ENCODE data around the gene CRY1.
"Not testable (repeated sequence)": the region's sequence is repeated elsewhere in the genome, so short reads cannot be mapped to it uniquely, and the experiment has no call there.

Gene CRY1

GRCh38 chr12:107092669-107093416 lies 506 bp downstream of the CRY1 start:
- Histone ChIP-seq H3K9me3 (ENCODE audit: control insufficient read depth, insufficient read depth, low read length) (peaks cover 6% of the 10 kb centered on the region; the same call in 1 of the 2 replicates), H3K36me3 (ENCODE audit: control insufficient read depth, insufficient read depth, low read length) (no peaks in the 10 kb centered on the region), H3K27ac (ENCODE audit: low read depth, low read length) (peak overlapping the region; percentile 99), H3K27me3 (ENCODE audit: control insufficient read depth, insufficient read depth, low read length) (no peaks in the 10 kb centered on the region), H3K4me1 (ENCODE audit: control insufficient read depth, insufficient read depth, low read length) (peaks cover 4% of the 10 kb centered on the region; the same call in 1 of the 2 replicates), H3K4me3 (ENCODE audit: low read depth, low read length) (peak overlapping the region; percentile 98), H3K9ac (ENCODE audit: low read depth, low read length) (peak overlapping the region; percentile 96)

- H3K27ac ChIP-seq (ENCODE audit: low read depth, low read length): peak overlapping the region; percentile 99
- peak overlapping the region; percentile 96; the same call in 1 of the 2 replicates for H3K9ac ChIP-seq (ENCODE audit: low read depth, low read length)
- H3K4me3 ChIP-seq (ENCODE audit: low read depth, low read length): peak overlapping the region; percentile 98
Observed at GRCh38 chr12:107091989-107092641, 1.2 kb downstream of the CRY1 start.

GRCh38 chr12:107091381-107091780 lies 2.0 kb downstream of the CRY1 start:
- Histone ChIP-seq H3K9me3 (ENCODE audit: control insufficient read depth, insufficient read depth, low read length) (no peaks in the 10 kb centered on the region), H3K27ac (ENCODE audit: low read depth, low read length) (no peak overlapping the region), H3K4me1 (ENCODE audit: control insufficient read depth, insufficient read depth, low read length) (peaks cover 4% of the 10 kb centered on the region; the same call in 1 of the 2 replicates), H3K27me3 (ENCODE audit: control insufficient read depth, insufficient read depth, low read length) (no peaks in the 10 kb centered on the region), H3K4me3 (ENCODE audit: low read depth, low read length) (peak overlapping the region; percentile 98), H3K9ac (ENCODE audit: low read depth, low read length) (no peak overlapping the region), H3K36me3 (ENCODE audit: control insufficient read depth, insufficient read depth, low read length) (no peaks in the 10 kb centered on the region)

More at GRCh38 chr12:107091989-107092641, 1.2 kb downstream of the CRY1 start:
- Histone ChIP-seq H3K27me3 (ENCODE audit: control insufficient read depth, insufficient read depth, low read length) (no peaks in the 10 kb centered on the region), H3K36me3 (ENCODE audit: control insufficient read depth, insufficient read depth, low read length) (no peaks in the 10 kb centered on the region), H3K9me3 (ENCODE audit: control insufficient read depth, insufficient read depth, low read length) (no peaks in the 10 kb centered on the region; the same call in 1 of the 2 replicates), H3K4me1 (ENCODE audit: control insufficient read depth, insufficient read depth, low read length) (peaks cover 4% of the 10 kb centered on the region; the same call in 1 of the 2 replicates)

GRCh38 chr12:107090711-107091110 lies 2.6 kb downstream of the CRY1 start:
- Histone ChIP-seq H3K4me1 (ENCODE audit: control insufficient read depth, insufficient read depth, low read length) (peaks cover 4% of the 10 kb centered on the region; the same call in 1 of the 2 replicates), H3K9ac (ENCODE audit: low read depth, low read length) (no peak overlapping the region), H3K27ac (ENCODE audit: low read depth, low read length) (no peak overlapping the region), H3K27me3 (ENCODE audit: control insufficient read depth, insufficient read depth, low read length) (no peaks in the 10 kb centered on the region), H3K36me3 (ENCODE audit: control insufficient read depth, insufficient read depth, low read length) (no peaks in the 10 kb centered on the region), H3K9me3 (ENCODE audit: control insufficient read depth, insufficient read depth, low read length) (no peaks in the 10 kb centered on the region), H3K4me3 (ENCODE audit: low read depth, low read length) (no peak overlapping the region)

GRCh38 chr12:107088912-107089311 lies 4.4 kb downstream of the CRY1 start:
- H3K27me3 ChIP-seq (ENCODE audit: control insufficient read depth, insufficient read depth, low read length): no peaks in the 10 kb centered on the region
- no peak overlapping the region for H3K9ac ChIP-seq (ENCODE audit: low read depth, low read length)
- H3K4me1 ChIP-seq (ENCODE audit: control insufficient read depth, insufficient read depth, low read length): peaks cover 4% of the 10 kb centered on the region; the same call in 1 of the 2 replicates
- no peaks in the 10 kb centered on the region for H3K9me3 ChIP-seq (ENCODE audit: control insufficient read depth, insufficient read depth, low read length)
- no peak overlapping the region for H3K4me3 ChIP-seq (ENCODE audit: low read depth, low read length)
- no peaks in the 10 kb centered on the region for H3K36me3 ChIP-seq (ENCODE audit: control insufficient read depth, insufficient read depth, low read length)
- H3K27ac ChIP-seq (ENCODE audit: low read depth, low read length): no peak overlapping the region

GRCh38 chr12:107086314-107086713 lies 7.0 kb downstream of the CRY1 start:
- Histone ChIP-seq H3K27me3 (ENCODE audit: control insufficient read depth, insufficient read depth, low read length) (no peaks in the 10 kb centered on the region), H3K4me1 (ENCODE audit: control insufficient read depth, insufficient read depth, low read length) (no peaks in the 10 kb centered on the region), H3K9ac (ENCODE audit: low read depth, low read length) (no peak overlapping the region), H3K36me3 (ENCODE audit: control insufficient read depth, insufficient read depth, low read length) (no peaks in the 10 kb centered on the region), H3K27ac (ENCODE audit: low read depth, low read length) (no peak overlapping the region), H3K4me3 (ENCODE audit: low read depth, low read length) (no peak overlapping the region), H3K9me3 (ENCODE audit: control insufficient read depth, insufficient read depth, low read length) (no peaks in the 10 kb centered on the region)

- H3K27me3 ChIP-seq (ENCODE audit: control insufficient read depth, insufficient read depth, low read length): no peaks in the 10 kb centered on the region
- H3K4me3 ChIP-seq (ENCODE audit: low read depth, low read length): no peak overlapping the region
- H3K9ac ChIP-seq (ENCODE audit: low read depth, low read length): no peak overlapping the region
- H3K36me3 ChIP-seq (ENCODE audit: control insufficient read depth, insufficient read depth, low read length): no peaks in the 10 kb centered on the region
- H3K27ac ChIP-seq (ENCODE audit: low read depth, low read length): no peak overlapping the region
- peaks cover 11% of the 10 kb centered on the region for H3K4me1 ChIP-seq (ENCODE audit: control insufficient read depth, insufficient read depth, low read length)
- H3K9me3 ChIP-seq (ENCODE audit: control insufficient read depth, insufficient read depth, low read length): no peaks in the 10 kb centered on the region
Observed at GRCh38 chr12:107081778-107082177, 11.6 kb downstream of the CRY1 start.

GRCh38 chr12:107080299-107080698 lies 13.1 kb downstream of the CRY1 start:
- Histone ChIP-seq H3K36me3 (ENCODE audit: control insufficient read depth, insufficient read depth, low read length) (no peaks in the 10 kb centered on the region), H3K27me3 (ENCODE audit: control insufficient read depth, insufficient read depth, low read length) (no peaks in the 10 kb centered on the region), H3K9ac (ENCODE audit: low read depth, low read length) (no peak overlapping the region), H3K4me3 (ENCODE audit: low read depth, low read length) (no peak overlapping the region), H3K4me1 (ENCODE audit: control insufficient read depth, insufficient read depth, low read length) (peaks cover 13% of the 10 kb centered on the region), H3K9me3 (ENCODE audit: control insufficient read depth, insufficient read depth, low read length) (no peaks in the 10 kb centered on the region), H3K27ac (ENCODE audit: low read depth, low read length) (no peak overlapping the region)

- H3K4me3 ChIP-seq (ENCODE audit: low read depth, low read length): no peak overlapping the region
- no peaks in the 10 kb centered on the region for H3K9me3 ChIP-seq (ENCODE audit: control insufficient read depth, insufficient read depth, low read length)
- H3K27ac ChIP-seq (ENCODE audit: low read depth, low read length): peak overlapping the region; percentile 4
- H3K27me3 ChIP-seq (ENCODE audit: control insufficient read depth, insufficient read depth, low read length): no peaks in the 10 kb centered on the region
- H3K4me1 ChIP-seq (ENCODE audit: control insufficient read depth, insufficient read depth, low read length): peaks cover 13% of the 10 kb centered on the region
- no peak overlapping the region for H3K9ac ChIP-seq (ENCODE audit: low read depth, low read length)
- no peaks in the 10 kb centered on the region for H3K36me3 ChIP-seq (ENCODE audit: control insufficient read depth, insufficient read depth, low read length)
Observed at GRCh38 chr12:107079172-107080011, 14.0 kb downstream of the CRY1 start.

- H3K4me3 ChIP-seq (ENCODE audit: low read depth, low read length); H3K9me3 ChIP-seq (ENCODE audit: control insufficient read depth, insufficient read depth, low read length); H3K9ac ChIP-seq (ENCODE audit: low read depth, low read length); H3K36me3 ChIP-seq (ENCODE audit: control insufficient read depth, insufficient read depth, low read length); H3K4me1 ChIP-seq (ENCODE audit: control insufficient read depth, insufficient read depth, low read length); H3K27ac ChIP-seq (ENCODE audit: low read depth, low read length); H3K27me3 ChIP-seq (ENCODE audit: control insufficient read depth, insufficient read depth, low read length): not testable (repeated sequence)
Observed at GRCh38 chr12:107073266-107073665, 20.1 kb downstream of the CRY1 start.
